GM12878 (cell line): ENCODE measurements around the gene XIRP1. TPM values are rescaled to one million over a fixed set of nuclear protein-coding genes. Genes with fewer than 3 reads are reported as not detected.

Experiments used
- ATAC-seq: fragments of 200-7000 bp; cut with Tn5 transposase; 3 replicates; pipeline ENCODE4 v1.9.1; 2020; ENCODE audit warnings: mild to moderate bottlenecking, moderate library complexity
- BruUV-seq: library from RNA; stranded (reverse); fragments of 400-500 nt; replicated peaks from 2 replicates; lab custom pipeline; 2021; lab: Mats Ljungman, UMichigan
- CTCF ChIA-PET: fragments of 300-600 bp; sonication (Branson Sonifier 250); formaldehyde crosslinking; extraction: SDS; loops from one replicate; lab custom pipeline; 2021; ENCODE audit warnings: inconsistent platforms; lab: Yijun Ruan, JAX
- POLR2A ChIA-PET: fragments of 350-600 bp; formaldehyde crosslinking; extraction: SDS; loops from one replicate; lab custom pipeline; 2021; ENCODE audit warnings: inconsistent platforms; lab: Charles Lee
- RAD21 ChIA-PET: fragments of 300-600 bp; sonication (Branson Sonifier 250); formaldehyde crosslinking; loops from one replicate; lab custom pipeline; 2023; ENCODE audit warnings: antibody characterized with exemption; ENCODE audit not compliant: unreplicated experiment; lab: Charles Lee
- SMC1A ChIA-PET: fragments of 300-600 bp; sonication (Branson Sonifier 250); formaldehyde crosslinking; loops from one replicate; lab custom pipeline; 2023; ENCODE audit not compliant: unreplicated experiment, uncharacterized antibody; lab: Charles Lee
- DNase-seq: peaks from one replicate; pipeline ENCODE4 v3.0.0-alpha.2; 2011; ENCODE audit warnings: low read depth, low spot score
- FAIRE-seq: peaks from 3 replicates; lab custom pipeline; 2011; peaks lifted over from hg19 to GRCh38; lab: Jason Lieb, UNC
- H2AFZ ChIP-seq: 2 replicates; pipeline ENCODE4 v1.6.0; 2011; ENCODE audit warnings: low read depth, low read length, control low read depth; ENCODE audit not compliant: control insufficient read depth
- H3K27ac ChIP-seq: 2 replicates; pipeline ENCODE4 v1.5.1; 2011; ENCODE audit warnings: control low read depth; ENCODE audit not compliant: control insufficient read depth, insufficient read depth
- H3K27me3 ChIP-seq, 2 experiments: replicated peaks in 1 of 2; 2 replicates each; pipeline versions ENCODE4 v1.6.0 to v1.6.1; 2011; ENCODE audit warnings: low read length in 1 of 2; ENCODE audit not compliant: control insufficient read depth in 2 of 2, insufficient read depth in 2 of 2
- H3K36me3 ChIP-seq, 2 experiments: 2 replicates each; pipeline ENCODE4 v1.5.1; 2011; ENCODE audit warnings: low read length in 1 of 2; ENCODE audit not compliant: control insufficient read depth in 2 of 2, insufficient read depth in 2 of 2
- H3K4me1 ChIP-seq: 2 replicates; pipeline ENCODE4 v1.6.1; 2011; ENCODE audit warnings: mild to moderate bottlenecking, low read length, moderate library complexity, mixed read lengths; ENCODE audit not compliant: control insufficient read depth, insufficient read depth
- H3K4me2 ChIP-seq: 2 replicates; pipeline ENCODE4 v1.6.0; 2011; ENCODE audit warnings: control low read depth; ENCODE audit not compliant: control insufficient read depth, insufficient read depth
- H3K4me3 ChIP-seq: fragments of 200-600 bp; sonication (generic); 2 replicates; pipeline ENCODE4 v1.5.1; 2016
- H3K79me2 ChIP-seq: 2 replicates; pipeline ENCODE4 v1.6.0; 2011; ENCODE audit warnings: low read length; ENCODE audit not compliant: control insufficient read depth, insufficient read depth
- H3K9ac ChIP-seq: 2 replicates; pipeline ENCODE4 v1.8.0; 2011; ENCODE audit warnings: low read length, control low read depth, mixed read lengths; ENCODE audit not compliant: control insufficient read depth, insufficient read depth
- H3K9me3 ChIP-seq: replicated peaks from 3 replicates; pipeline ENCODE4 v1.5.1; 2011; ENCODE audit warnings: mild to moderate bottlenecking, low read length; ENCODE audit not compliant: control insufficient read depth, insufficient read depth
- H4K20me1 ChIP-seq: 2 replicates; pipeline ENCODE4 v1.6.0; 2011; ENCODE audit not compliant: control insufficient read depth, insufficient read depth
- BMI1 ChIP-seq: fragments of 450-650 bp; IDR thresholded peaks from 2 replicates; pipeline ENCODE4 v1.6.1; 2016; ENCODE audit warnings: mild to moderate bottlenecking, moderate library complexity, borderline replicate concordance
- E4F1 ChIP-seq: fragments of 450-650 bp; IDR thresholded peaks from 2 replicates; pipeline ENCODE4 v1.6.1; 2018; ENCODE audit warnings: borderline replicate concordance, mild to moderate bottlenecking; ENCODE audit not compliant: partially characterized antibody
- HDGF ChIP-seq: fragments of 450-650 bp; IDR thresholded peaks from 2 replicates; pipeline ENCODE4 v1.6.1; 2016; ENCODE audit warnings: antibody characterized with exemption
- IRF3 ChIP-seq: fragments of 450-650 bp; IDR thresholded peaks from 2 replicates; pipeline ENCODE4 v1.6.1; 2014; ENCODE audit warnings: mild to moderate bottlenecking
- NRF1 ChIP-seq: conservative IDR thresholded peaks from 2 replicates; pipeline ENCODE4 v1.6.1; 2011; ENCODE audit warnings: mild to moderate bottlenecking, low read depth, low read length, improper control_type of control experiment
- POLR2AphosphoS5 ChIP-seq: IDR thresholded peaks from 2 replicates; pipeline ENCODE4 v1.6.1; 2011; ENCODE audit warnings: mild to moderate bottlenecking, low read length, inconsistent platforms
- SRF ChIP-seq, 2 experiments: IDR thresholded peaks; 2 replicates each; pipeline ENCODE4 v1.6.1; 2011; ENCODE audit warnings: low read depth in 2 of 2, low read length in 2 of 2, mild to moderate bottlenecking in 1 of 2, moderate library complexity in 1 of 2
- STAT1 ChIP-seq: fragments of 450-650 bp; conservative IDR thresholded peaks from 2 replicates; pipeline ENCODE4 v1.6.1; 2014; ENCODE audit warnings: antibody characterized with exemption, mild to moderate bottlenecking
- USF2 ChIP-seq: IDR thresholded peaks from 2 replicates; pipeline ENCODE4 v1.6.1; 2011; ENCODE audit warnings: low read depth, low read length, improper control_type of control experiment, borderline replicate concordance
- YBX1 ChIP-seq: fragments of 450-650 bp; IDR thresholded peaks from 2 replicates; pipeline ENCODE4 v1.6.1; 2016; ENCODE audit warnings: antibody characterized with exemption
- ZNF274 ChIP-seq: IDR thresholded peaks from one replicate; pipeline ENCODE4 v1.8.0; 2011; ENCODE audit not compliant: insufficient read length, insufficient read depth
- ZZZ3 ChIP-seq: IDR thresholded peaks from 2 replicates; pipeline ENCODE4 v1.6.1; 2011; ENCODE audit warnings: low read depth; ENCODE audit not compliant: control insufficient read depth, insufficient read length
- WGBS: methylation state at CpG from one replicate; pipeline ENCODE4 v1.1.6; 2016; ENCODE audit warnings: low lambda C conversion rate; ENCODE audit not compliant: insufficient replicate concordance, insufficient coverage; ENCODE audit errors: missing lambda C conversion rate; 5-methylcytosine and 5-hydroxymethylcytosine counted together
- in situ Hi-C: fragments of 300-500 bp; cut with MboI; formaldehyde crosslinking; loops from 9 replicates; pipeline ENCODE4 v1.14.3; 2018; ENCODE audit warnings: mixed read lengths
- intact Hi-C: fragments of 100-400 bp; cut with micrococcal nuclease; formaldehyde crosslinking; loops from one replicate; pipeline ENCODE4 v1.14.2; 2022; ENCODE audit not compliant: unreplicated experiment
- polyA plus RNA-seq, 11 experiments: library from polyadenylated mRNA; depleted of rRNA in 4 of 11; unstranded in 6 of 11; stranded (reverse) in 5 of 11; fragments of >200 nt; fragmentation: Nextera tagmentation in 4 of 11; fragmentation: Illumina TruSeq in 1 of 11; extraction: Ambion mirVana in 4 of 11; extraction: Trizol in 1 of 11; gene quantifications; 1 replicate in 1 of 11; 2 replicates in 10 of 11; pipeline versions ENCODE4 v1.2.1 to v1.2.3, GENCODE V29; 2011 to 2016; ENCODE audit warnings: inconsistent platforms in 2 of 11, missing spikeins in 2 of 11, low read depth in 1 of 11
- total RNA-seq, 4 experiments: library from RNA; depleted of rRNA in 3 of 4; stranded (reverse); fragments of >200 nt in 3 of 4; fragmentation: Illumina TruSeq in 1 of 4; extraction: Trizol in 1 of 4; gene quantifications; 2 replicates each; pipeline versions ENCODE4 v1.2.1 to v1.2.3, GENCODE V29; 2013 to 2021
- TF ChIP-seq, protein P1 (sequence below): IDR thresholded peaks from 2 replicates; pipeline ENCODE4 v1.6.1; 2012; ENCODE audit warnings: improper control_type of control experiment, low read depth, low read length; ENCODE audit not compliant: insufficient replicate concordance

XIRP1 gene
- total and polyA plus RNA-seq, 10 of the 15 experiments (the other 5 are each of a cell fraction or from before 2014, with no cell fraction given): 0.03 to 0.38 (median 0.08) TPM; not detected in 1

GRCh38 chr3:39156421-39156820, 36.0 kb downstream of the XIRP1 start:
- WGBS: 67% methylated on average over 4 of the region's 4 CpGs
- Histone ChIP-seq H3K4me2 (no peak overlapping the region), H2AFZ (no peak overlapping the region), H3K79me2 (peaks cover 18% of the 10 kb centered on the region), H3K4me3 (no peak overlapping the region), H3K27me3 (peaks cover 0 to 3% of the 10 kb centered on the region in 2 experiments; a peak in 1 of 4 replicates), H3K27ac (no peak overlapping the region), H4K20me1 (no peaks in the 10 kb centered on the region), H3K4me1 (no peaks in the 10 kb centered on the region; the same call in 1 of the 2 replicates), H3K9ac (no peak overlapping the region), H3K36me3 (no peaks in the 10 kb centered on the region), H3K9me3 (no peaks in the 10 kb centered on the region)
- FAIRE-seq (no peak), DNase-seq (no peak), ATAC-seq (no peak)
- in situ Hi-C loops: no loop called here
- ChIA-PET CTCF (interaction anchor here (0.8 to 2.9 kb wide), 3 partner anchors 16 to 132 kb away, joined by 3 to 7 read pairs (median 7); no protein-coding TSS in a partner anchor), POLR2A (no interaction called here), SMC1A (interaction anchor here (1.2 to 1.6 kb wide), 4 partner anchors 17 to 132 kb away, joined by 3 to 8 read pairs (median 4); no protein-coding TSS in a partner anchor), RAD21 (interaction anchor here (0.7 to 1.9 kb wide), 3 partner anchors 15 to 60 kb away, joined by 3 to 8 read pairs (median 3); no protein-coding TSS in a partner anchor)
- no TSS peak for BruUV-seq
- intact Hi-C loops: no loop called here
- TF ChIP-seq HDGF: no peak
- TF ChIP-seq, protein P1, sequence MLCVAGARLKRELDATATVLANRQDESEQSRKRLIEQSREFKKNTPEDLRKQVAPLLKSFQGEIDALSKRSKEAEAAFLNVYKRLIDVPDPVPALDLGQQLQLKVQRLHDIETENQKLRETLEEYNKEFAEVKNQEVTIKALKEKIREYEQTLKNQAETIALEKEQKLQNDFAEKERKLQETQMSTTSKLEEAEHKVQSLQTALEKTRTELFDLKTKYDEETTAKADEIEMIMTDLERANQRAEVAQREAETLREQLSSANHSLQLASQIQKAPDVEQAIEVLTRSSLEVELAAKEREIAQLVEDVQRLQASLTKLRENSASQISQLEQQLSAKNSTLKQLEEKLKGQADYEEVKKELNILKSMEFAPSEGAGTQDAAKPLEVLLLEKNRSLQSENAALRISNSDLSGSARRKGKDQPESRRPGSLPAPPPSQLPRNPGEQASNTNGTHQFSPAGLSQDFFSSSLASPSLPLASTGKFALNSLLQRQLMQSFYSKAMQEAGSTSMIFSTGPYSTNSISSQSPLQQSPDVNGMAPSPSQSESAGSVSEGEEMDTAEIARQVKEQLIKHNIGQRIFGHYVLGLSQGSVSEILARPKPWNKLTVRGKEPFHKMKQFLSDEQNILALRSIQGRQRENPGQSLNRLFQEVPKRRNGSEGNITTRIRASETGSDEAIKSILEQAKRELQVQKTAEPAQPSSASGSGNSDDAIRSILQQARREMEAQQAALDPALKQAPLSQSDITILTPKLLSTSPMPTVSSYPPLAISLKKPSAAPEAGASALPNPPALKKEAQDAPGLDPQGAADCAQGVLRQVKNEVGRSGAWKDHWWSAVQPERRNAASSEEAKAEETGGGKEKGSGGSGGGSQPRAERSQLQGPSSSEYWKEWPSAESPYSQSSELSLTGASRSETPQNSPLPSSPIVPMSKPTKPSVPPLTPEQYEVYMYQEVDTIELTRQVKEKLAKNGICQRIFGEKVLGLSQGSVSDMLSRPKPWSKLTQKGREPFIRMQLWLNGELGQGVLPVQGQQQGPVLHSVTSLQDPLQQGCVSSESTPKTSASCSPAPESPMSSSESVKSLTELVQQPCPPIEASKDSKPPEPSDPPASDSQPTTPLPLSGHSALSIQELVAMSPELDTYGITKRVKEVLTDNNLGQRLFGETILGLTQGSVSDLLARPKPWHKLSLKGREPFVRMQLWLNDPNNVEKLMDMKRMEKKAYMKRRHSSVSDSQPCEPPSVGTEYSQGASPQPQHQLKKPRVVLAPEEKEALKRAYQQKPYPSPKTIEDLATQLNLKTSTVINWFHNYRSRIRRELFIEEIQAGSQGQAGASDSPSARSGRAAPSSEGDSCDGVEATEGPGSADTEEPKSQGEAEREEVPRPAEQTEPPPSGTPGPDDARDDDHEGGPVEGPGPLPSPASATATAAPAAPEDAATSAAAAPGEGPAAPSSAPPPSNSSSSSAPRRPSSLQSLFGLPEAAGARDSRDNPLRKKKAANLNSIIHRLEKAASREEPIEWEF: no peak
- no peak for TF ChIP-seq ZZZ3
- no peak for TF ChIP-seq BMI1
- no peak for TF ChIP-seq E4F1
- no peak for TF ChIP-seq ZNF274
- TF ChIP-seq SRF (IDR thresholded peaks at IDR 0.05; ENCODE audit: low read depth in 2 of 2, low read length in 2 of 2): no peak
- TF ChIP-seq NRF1: no peak
- TF ChIP-seq YBX1: no peak
- no peak for TF ChIP-seq USF2
- no peak for TF ChIP-seq IRF3
- TF ChIP-seq POLR2AphosphoS5: no peak
- no peak for TF ChIP-seq STAT1
